Measurements from ENCODE around the gene SDK1.

Gene SDK1

DNA sequence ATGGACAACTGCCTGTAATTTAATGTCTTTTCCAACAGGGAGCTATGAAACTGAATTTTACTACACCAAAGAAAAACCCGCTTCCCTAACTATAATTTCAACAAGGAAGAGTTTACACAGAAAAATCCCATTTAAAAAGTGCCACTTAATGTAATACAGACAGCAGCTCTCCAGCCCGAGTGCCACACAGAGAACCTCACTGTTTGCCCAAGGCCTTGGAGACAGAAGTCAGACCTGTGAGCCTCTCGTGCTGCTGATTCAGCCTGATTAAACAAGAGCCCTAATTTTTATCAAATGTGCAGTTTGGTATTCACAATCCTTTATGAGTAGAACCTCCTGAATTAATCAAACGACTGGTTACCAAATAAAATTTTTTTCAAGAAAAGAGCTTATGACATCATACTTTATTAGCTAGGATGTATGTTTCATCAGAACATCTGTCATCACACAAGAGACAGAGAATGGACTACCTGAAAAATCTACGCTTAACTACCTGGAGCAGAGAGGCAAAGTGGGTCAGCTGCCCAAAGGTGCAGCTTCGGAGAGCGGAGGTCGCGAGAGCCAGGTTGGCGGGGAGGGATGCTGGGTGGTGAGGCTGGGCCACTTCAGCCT is 543.6 kb downstream of the SDK1 start:
- in situ Hi-C loops (cut with HindIII; ENCODE audit: low sequenced_read_pairs), result no loop called here

GRCh38 chr7:3846738-3847137 is 545.7 kb downstream of the SDK1 start:
- in situ Hi-C loops (cut with HindIII; ENCODE audit: low sequenced_read_pairs), result no loop called here

- in situ Hi-C loops (cut with HindIII; ENCODE audit: low sequenced_read_pairs), result no loop called here
Measured at GRCh38 chr7:3847336-3847735, 546.3 kb downstream of the SDK1 start.

- in situ Hi-C loops (cut with HindIII; ENCODE audit: low sequenced_read_pairs), result no loop called here
Measured at GRCh38 chr7:3859431-3859830, 558.4 kb downstream of the SDK1 start.

DNA sequence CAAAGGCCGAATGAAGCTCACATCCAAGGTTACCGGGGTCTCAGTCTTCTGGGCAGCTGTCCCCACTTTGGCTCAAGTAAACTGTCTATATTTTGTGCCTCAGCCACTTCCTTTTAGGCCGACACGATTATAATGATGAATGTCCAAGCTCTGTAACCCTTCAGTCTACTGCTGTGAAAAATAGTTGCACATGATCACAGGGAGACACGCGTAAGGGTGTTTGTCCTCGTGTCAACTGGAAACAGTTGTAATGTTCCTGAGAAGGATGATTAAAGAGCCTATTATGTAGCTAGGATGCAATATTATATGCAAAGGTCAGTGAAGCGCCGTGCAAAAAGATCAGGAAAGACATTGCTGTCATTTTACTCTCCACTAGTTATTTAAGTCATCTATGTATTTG is 559.9 kb downstream of the SDK1 start:
- in situ Hi-C loops (cut with HindIII; ENCODE audit: low sequenced_read_pairs), result no loop called here

- in situ Hi-C loops (cut with HindIII; ENCODE audit: low sequenced_read_pairs), result no loop called here
Measured at GRCh38 chr7:3861386-3861785, 560.3 kb downstream of the SDK1 start.

- in situ Hi-C loops (cut with HindIII; ENCODE audit: low sequenced_read_pairs), result no loop called here
Measured at GRCh38 chr7:3861941-3862340, 560.9 kb downstream of the SDK1 start.

DNA sequence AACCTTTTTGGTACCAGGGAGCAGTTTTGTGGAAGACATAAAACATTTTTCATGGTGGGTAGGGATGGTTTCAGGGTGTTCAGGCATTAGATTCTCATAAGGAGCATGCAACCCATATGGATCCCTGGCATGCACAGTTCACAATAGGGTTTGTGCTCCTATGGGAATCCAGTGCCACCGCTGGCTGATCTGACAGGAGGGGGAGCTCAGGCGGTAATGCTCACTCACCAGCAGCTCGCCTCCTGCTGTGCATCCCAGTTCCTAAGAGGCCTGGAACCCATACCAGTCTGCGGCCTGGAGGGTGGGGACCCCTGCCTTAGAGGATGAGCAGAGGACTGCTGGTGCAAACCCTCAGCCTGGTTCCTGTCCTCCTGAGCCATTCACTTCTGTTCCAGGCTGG is 561.7 kb downstream of the SDK1 start:
- in situ Hi-C loops (cut with HindIII; ENCODE audit: low sequenced_read_pairs), result no loop called here

DNA sequence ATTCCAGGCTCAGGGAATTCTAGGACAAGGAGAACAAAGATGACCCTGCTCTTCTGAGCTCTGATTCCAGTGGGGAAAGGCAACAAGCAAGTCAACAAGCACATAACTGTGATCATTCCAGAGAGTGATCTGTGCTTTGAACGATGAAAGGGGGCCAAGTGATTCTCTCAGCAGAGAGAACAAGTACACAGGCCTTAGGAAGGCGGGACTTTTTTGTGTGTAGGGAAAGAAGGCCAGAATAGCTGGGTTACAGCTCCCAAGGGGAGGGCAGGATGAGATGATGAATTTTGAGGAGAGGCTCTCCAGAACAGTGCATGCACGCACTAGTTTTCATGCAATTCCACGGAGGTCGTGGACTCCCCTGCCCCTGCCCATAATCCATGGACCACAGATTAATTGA is 565.2 kb downstream of the SDK1 start:
- in situ Hi-C loops (cut with HindIII; ENCODE audit: low sequenced_read_pairs), result no loop called here

- in situ Hi-C loops (cut with HindIII; ENCODE audit: low sequenced_read_pairs), result no loop called here
Measured at GRCh38 chr7:3867863-3868262, 566.8 kb downstream of the SDK1 start.

DNA sequence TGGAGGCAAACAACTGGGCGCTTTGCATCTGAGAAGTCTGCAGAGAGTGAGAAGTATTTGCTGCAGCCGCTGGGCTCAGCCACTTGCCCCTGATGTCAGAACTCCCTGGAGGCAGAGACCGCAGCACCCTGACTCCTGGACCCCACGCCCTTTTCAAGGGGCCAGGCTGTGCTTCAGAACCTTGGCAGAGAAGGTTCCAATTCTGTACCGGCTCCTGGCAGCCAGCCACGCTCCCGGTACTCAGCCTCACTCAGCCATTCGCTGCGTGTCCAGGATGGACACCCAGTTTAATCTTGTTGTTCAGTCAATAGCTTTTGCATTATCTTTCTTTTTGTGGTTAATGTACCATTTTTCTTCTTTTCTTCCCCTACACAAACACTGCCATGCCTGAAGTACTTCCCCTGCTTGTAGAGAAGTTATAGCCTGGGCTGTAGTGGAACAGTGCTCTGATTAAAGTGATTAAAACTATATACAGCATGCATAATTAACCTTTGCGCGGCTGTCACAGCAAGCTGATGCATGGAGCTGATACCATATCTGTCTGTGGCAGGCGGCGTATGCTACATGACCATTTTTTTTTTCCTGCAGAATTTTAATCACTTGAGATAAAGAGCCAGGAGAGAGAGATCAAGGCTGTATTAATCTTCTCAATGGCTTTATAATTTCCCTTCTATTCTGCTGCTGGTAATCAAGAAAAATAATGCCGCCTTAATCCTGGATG is 578.5 kb downstream of the SDK1 start:
- in situ Hi-C loops (cut with HindIII; ENCODE audit: low sequenced_read_pairs), result no loop called here

- in situ Hi-C loops (cut with HindIII; ENCODE audit: low sequenced_read_pairs), result no loop called here
Measured at GRCh38 chr7:3880228-3880987, 579.4 kb downstream of the SDK1 start.

DNA sequence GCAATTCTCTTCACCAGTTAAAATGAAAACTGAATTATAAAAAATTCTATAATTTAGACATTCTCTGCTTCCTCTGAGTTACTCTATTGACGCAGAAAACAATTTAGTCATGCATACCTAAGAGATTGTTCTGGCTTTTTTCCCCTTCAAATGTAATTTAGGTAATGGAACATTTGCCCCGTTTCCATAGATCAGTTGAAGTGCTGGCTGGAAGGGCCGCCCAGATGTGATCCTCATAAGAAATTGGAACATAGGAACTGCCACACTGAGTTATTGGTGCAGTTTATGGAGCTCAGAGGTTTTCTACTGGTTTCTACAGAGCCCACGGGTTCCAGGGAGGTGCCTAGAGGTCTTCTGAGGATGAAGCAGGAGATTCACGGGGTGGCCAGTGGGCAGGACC is 581.7 kb downstream of the SDK1 start:
- in situ Hi-C loops (cut with HindIII; ENCODE audit: low sequenced_read_pairs), result no loop called here

DNA sequence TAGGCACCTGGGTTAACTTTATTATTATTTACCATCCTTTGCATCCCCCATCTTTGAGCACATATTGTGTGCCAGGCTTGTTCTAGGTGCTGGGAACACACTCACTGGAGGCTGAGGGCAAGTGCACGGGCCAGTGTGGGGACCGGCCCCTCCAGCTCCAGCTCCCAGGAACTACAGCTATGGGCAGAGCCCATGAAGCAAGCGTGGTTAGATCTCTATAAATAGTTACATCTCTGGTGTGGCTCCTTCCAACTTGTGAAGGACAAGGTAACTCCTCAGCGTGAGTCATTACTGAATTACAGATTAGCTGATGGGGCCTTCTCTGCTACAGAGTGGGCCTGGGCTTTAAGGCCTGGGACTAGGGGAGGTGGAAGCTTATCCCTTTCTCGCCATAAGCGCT is 583.5 kb downstream of the SDK1 start:
- in situ Hi-C loops (cut with HindIII; ENCODE audit: low sequenced_read_pairs), result no loop called here

- in situ Hi-C loops (cut with HindIII; ENCODE audit: low sequenced_read_pairs), result no loop called here
Measured at GRCh38 chr7:3887096-3887690, 586.1 kb downstream of the SDK1 start.

GRCh38 chr7:3888096-3888495 is 587.0 kb downstream of the SDK1 start:
- in situ Hi-C loops (cut with HindIII; ENCODE audit: low sequenced_read_pairs), result no loop called here

DNA sequence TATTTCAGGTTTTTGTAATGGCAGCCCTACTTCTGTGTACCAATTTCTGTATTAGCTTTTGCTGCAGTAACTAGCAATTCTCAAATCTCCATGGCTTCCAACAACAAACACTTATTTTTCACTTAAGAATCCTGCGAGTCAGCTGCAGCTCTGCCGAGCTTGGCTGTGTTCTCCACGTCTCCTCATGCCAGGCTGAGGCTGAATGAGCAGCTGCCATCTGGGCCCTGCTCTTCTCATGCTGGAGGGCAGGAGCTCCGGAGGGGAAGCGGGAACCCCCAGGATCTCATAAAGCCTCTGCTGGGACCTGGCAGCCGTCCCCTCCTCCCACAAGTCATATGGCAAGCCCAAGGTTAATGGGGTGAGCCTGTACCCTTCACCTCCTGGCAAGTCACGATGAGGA is 591.1 kb downstream of the SDK1 start:
- in situ Hi-C loops (cut with HindIII; ENCODE audit: low sequenced_read_pairs), result no loop called here

GRCh38 chr7:3892686-3893085 is 591.6 kb downstream of the SDK1 start:
- in situ Hi-C loops (cut with HindIII; ENCODE audit: low sequenced_read_pairs), result no loop called here

GRCh38 chr7:3893151-3893788 is 592.2 kb downstream of the SDK1 start:
- in situ Hi-C loops (cut with HindIII; ENCODE audit: low sequenced_read_pairs), result no loop called here

DNA sequence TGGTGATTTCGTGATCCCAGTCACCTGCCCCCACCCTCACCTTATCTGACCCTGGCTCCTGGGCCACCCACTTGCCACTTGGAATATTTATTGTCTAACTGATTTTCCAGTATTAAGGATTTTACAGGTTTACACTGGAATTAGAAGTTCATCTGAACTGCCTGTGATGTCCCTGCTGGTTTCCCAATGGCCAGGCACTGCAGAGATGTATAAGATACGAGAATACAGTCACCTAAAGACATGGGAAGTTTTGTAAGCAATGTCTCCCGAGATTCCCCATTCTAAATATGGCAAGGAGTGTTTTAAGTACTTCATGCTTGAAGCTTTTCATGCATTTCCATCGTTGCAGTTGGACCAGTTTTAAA is 592.7 kb downstream of the SDK1 start:
- in situ Hi-C loops (cut with HindIII; ENCODE audit: low sequenced_read_pairs), result no loop called here

- in situ Hi-C loops (cut with HindIII; ENCODE audit: low sequenced_read_pairs), result no loop called here
Measured at GRCh38 chr7:3895341-3896116, 594.5 kb downstream of the SDK1 start.
